H1 (cell line): Measurements from ENCODE around the gene UNC13C. TPM values are rescaled to one million over a fixed set of nuclear protein-coding genes. Genes with fewer than 3 reads are reported as not detected.

Experiments used
- CTCF ChIA-PET: fragments of 300-600 bp; sonication (Branson Sonifier 250); formaldehyde crosslinking; loops from one replicate; lab custom pipeline; 2021; ENCODE audit not compliant: partially characterized antibody; lab: Charles Lee
- POLR2A ChIA-PET: fragments of 300-600 bp; sonication (Branson Sonifier 250); formaldehyde crosslinking; loops from one replicate; lab custom pipeline; 2021; ENCODE audit warnings: inconsistent platforms; ENCODE audit not compliant: partially characterized antibody; lab: Charles Lee
- DNase-seq, 2 experiments: peaks; one replicate each; pipeline versions ENCODE4 v3.0.0 to v3.0.0-alpha.2; 2010 to 2022; ENCODE audit warnings: low spot score in 2 of 2, low read depth in 1 of 2, mixed read lengths in 1 of 2
- FAIRE-seq: peaks from 2 replicates; lab custom pipeline; 2011; peaks lifted over from hg19 to GRCh38; lab: Jason Lieb, UNC
- H2AFZ ChIP-seq: 2 replicates; pipeline ENCODE4 v1.8.1; 2012; ENCODE audit warnings: low read length, inconsistent platforms
- H2AK5ac ChIP-seq: 2 replicates; pipeline ENCODE4 v1.6.1; 2013; ENCODE audit warnings: low read depth, low read length
- H2BK120ac ChIP-seq: replicated peaks from 2 replicates; pipeline ENCODE3; 2013; ENCODE audit warnings: low read depth, low read length, inconsistent platforms
- H2BK12ac ChIP-seq: 2 replicates; pipeline ENCODE4 v1.6.1; 2013; ENCODE audit warnings: low read depth, low read length
- H2BK15ac ChIP-seq: 2 replicates; pipeline ENCODE4 v1.6.1; 2013; ENCODE audit warnings: low read length
- H2BK20ac ChIP-seq: 2 replicates; pipeline ENCODE4 v1.6.1; 2013; ENCODE audit warnings: low read length
- H2BK5ac ChIP-seq: 2 replicates; pipeline ENCODE4 v1.6.1; 2013; ENCODE audit warnings: low read depth, low read length
- H3K14ac ChIP-seq: 2 replicates; pipeline ENCODE4 v1.6.1; 2013; ENCODE audit warnings: inconsistent platforms; ENCODE audit not compliant: insufficient read length
- H3K18ac ChIP-seq: 2 replicates; pipeline ENCODE4 v1.6.1; 2013; ENCODE audit warnings: low read length; ENCODE audit errors: extremely low read depth
- H3K23ac ChIP-seq: 2 replicates; pipeline ENCODE4 v1.6.1; 2013; ENCODE audit warnings: inconsistent platforms; ENCODE audit not compliant: insufficient read length
- H3K23me2 ChIP-seq: 2 replicates; pipeline ENCODE4 v1.6.1; 2013; ENCODE audit warnings: low read depth, low read length
- H3K27ac ChIP-seq: 2 replicates; pipeline ENCODE4 v1.6.1; 2011; ENCODE audit warnings: low read depth, low read length, inconsistent platforms
- H3K27me3 ChIP-seq, 4 experiments: replicated peaks in 1 of 4; 1 replicate in 1 of 4; 2 replicates in 3 of 4; pipeline versions ENCODE4 v1.6.1 to v1.8.1; 2011 to 2013; ENCODE audit warnings: low read length in 3 of 4, mild to moderate bottlenecking in 3 of 4, inconsistent platforms in 2 of 4, mixed read lengths in 2 of 4, moderate library complexity in 1 of 4; ENCODE audit not compliant: control insufficient read depth in 3 of 4, insufficient read depth in 3 of 4; ENCODE audit errors: extremely low read depth in 1 of 4
- H3K36me3 ChIP-seq, 4 experiments: 2 replicates each; pipeline versions ENCODE4 v1.6.1 to v1.8.1; 2011 to 2013; ENCODE audit warnings: mild to moderate bottlenecking in 4 of 4, low read length in 3 of 4, moderate library complexity in 2 of 4, control low read depth in 1 of 4, inconsistent platforms in 1 of 4; ENCODE audit not compliant: insufficient read depth in 4 of 4, control insufficient read depth in 2 of 4
- H3K4ac ChIP-seq: replicated peaks from 2 replicates; pipeline ENCODE3; 2013; ENCODE audit warnings: low read length, low read depth, mixed read lengths, inconsistent platforms; ENCODE audit not compliant: insufficient read length
- H3K4me1 ChIP-seq, 4 experiments: replicated peaks in 1 of 4; 1 replicate in 1 of 4; 2 replicates in 3 of 4; pipeline versions ENCODE4 v1.6.1 to v1.8.1; 2011 to 2013; ENCODE audit warnings: low read length in 3 of 4, inconsistent platforms in 2 of 4, mixed read lengths in 1 of 4; ENCODE audit not compliant: insufficient read depth in 4 of 4, control insufficient read depth in 3 of 4
- H3K4me2 ChIP-seq, 2 experiments: 2 replicates each; pipeline versions ENCODE4 v1.6.1 to v1.8.1; 2011 to 2013; ENCODE audit warnings: low read depth in 2 of 2, low read length in 2 of 2, control low read depth in 1 of 2, inconsistent platforms in 1 of 2, mild to moderate bottlenecking in 1 of 2; ENCODE audit not compliant: insufficient read depth in 1 of 2
- H3K4me3 ChIP-seq, 4 experiments: fragments of 200-600, 300-600 bp in 1 of 4; sonication (generic), shearing (Covaris generic), sonication (Bioruptor Twin) in 1 of 4; 2 replicates each; pipeline versions ENCODE4 v1.5.1 to v1.8.1; 2011 to 2016; ENCODE audit warnings: low read length in 4 of 4, low read depth in 3 of 4, control low read depth in 2 of 4, inconsistent platforms in 2 of 4, mild to moderate bottlenecking in 2 of 4, mixed read lengths in 1 of 4, moderate library complexity in 1 of 4; ENCODE audit not compliant: insufficient read depth in 2 of 4; ENCODE audit errors: extremely low read depth in 1 of 4
- H3K56ac ChIP-seq: replicated peaks from 2 replicates; pipeline ENCODE3; 2013; ENCODE audit warnings: low read depth, mild to moderate bottlenecking, mixed read lengths, low read length, inconsistent platforms; ENCODE audit not compliant: insufficient read length
- H3K79me1 ChIP-seq: 2 replicates; pipeline ENCODE4 v1.6.1; 2013; ENCODE audit warnings: low read depth, low read length, control low read depth
- H3K79me2 ChIP-seq, 2 experiments: 2 replicates each; pipeline versions ENCODE4 v1.6.1 to v1.8.1; 2012 to 2013; ENCODE audit warnings: low read length in 2 of 2, mild to moderate bottlenecking in 2 of 2, inconsistent platforms in 1 of 2; ENCODE audit not compliant: insufficient read depth in 2 of 2, control insufficient read depth in 1 of 2
- H3K9ac ChIP-seq, 4 experiments: replicated peaks in 1 of 4; 1 replicate in 1 of 4; 2 replicates in 3 of 4; pipeline versions ENCODE4 v1.6.1 to v1.8.1; 2011 to 2013; ENCODE audit warnings: low read depth in 3 of 4, low read length in 3 of 4, control low read depth in 2 of 4, mild to moderate bottlenecking in 2 of 4, moderate library complexity in 2 of 4, inconsistent platforms in 1 of 4; ENCODE audit errors: extremely low read depth in 1 of 4
- H3K9me3 ChIP-seq, 2 experiments: 2 replicates each; pipeline versions ENCODE4 v1.6.1 to v1.8.1; 2012 to 2013; ENCODE audit warnings: mild to moderate bottlenecking in 2 of 2, moderate library complexity in 2 of 2, control low read depth in 1 of 2, inconsistent platforms in 1 of 2, low read depth in 1 of 2, low read length in 1 of 2, mixed read lengths in 1 of 2; ENCODE audit not compliant: insufficient read depth in 2 of 2
- H4K20me1 ChIP-seq, 2 experiments: replicated peaks in 1 of 2; 2 replicates each; pipeline versions ENCODE3 to v1.8.1; 2011 to 2013; ENCODE audit warnings: inconsistent platforms in 2 of 2, low read length in 2 of 2, mild to moderate bottlenecking in 1 of 2; ENCODE audit not compliant: insufficient read depth in 2 of 2, control insufficient read depth in 1 of 2
- H4K5ac ChIP-seq: 2 replicates; pipeline ENCODE4 v1.6.1; 2013; ENCODE audit warnings: low read length, low read depth, mixed read lengths, inconsistent platforms; ENCODE audit not compliant: insufficient read length
- H4K8ac ChIP-seq: 2 replicates; pipeline ENCODE4 v1.8.0; 2013; ENCODE audit warnings: mild to moderate bottlenecking, moderate library complexity, low read length, inconsistent platforms; ENCODE audit not compliant: insufficient read depth; ENCODE audit errors: extremely low read depth
- H4K91ac ChIP-seq: replicated peaks from 2 replicates; pipeline ENCODE3; 2013; ENCODE audit warnings: low read length, mixed read lengths, inconsistent platforms; ENCODE audit not compliant: insufficient read length
- BRCA1 ChIP-seq: IDR thresholded peaks from 2 replicates; pipeline ENCODE4 v1.6.1; 2012; ENCODE audit warnings: low read depth, low read length, improper control_type of control experiment
- EP300 ChIP-seq, 2 experiments: IDR thresholded peaks; 1 replicate in 1 of 2; 2 replicates in 1 of 2; pipeline ENCODE4 v1.6.1; 2011 to 2012; ENCODE audit warnings: low read depth in 2 of 2, low read length in 2 of 2, mild to moderate bottlenecking in 2 of 2, borderline replicate concordance in 1 of 2, inconsistent platforms in 1 of 2, moderate library complexity in 1 of 2
- HDAC2 ChIP-seq, 2 experiments: fragments of 300-600 bp in 1 of 2; sonication (generic) in 1 of 2; IDR thresholded peaks; 2 replicates each; pipeline ENCODE4 v1.6.1; 2011 to 2012; ENCODE audit warnings: low read depth in 2 of 2, low read length in 2 of 2, mild to moderate bottlenecking in 2 of 2, moderate library complexity in 2 of 2, borderline replicate concordance in 1 of 2, inconsistent platforms in 1 of 2
- HDAC6 ChIP-seq: IDR thresholded peaks from one replicate; pipeline ENCODE4 v1.7.1; 2012; ENCODE audit warnings: low read depth, mild to moderate bottlenecking, inconsistent platforms, low read length, moderate library complexity
- JUND ChIP-seq: IDR thresholded peaks from 2 replicates; pipeline ENCODE4 v1.6.1; 2011; ENCODE audit warnings: mild to moderate bottlenecking, improper control_type of control experiment, low read length
- MAFK ChIP-seq: IDR thresholded peaks from 2 replicates; pipeline ENCODE4 v1.6.1; 2012; ENCODE audit warnings: low read depth, mild to moderate bottlenecking, improper control_type of control experiment, low read length
- NANOG ChIP-seq: IDR thresholded peaks from 2 replicates; pipeline ENCODE4 v1.6.1; 2011; ENCODE audit warnings: low read length, low read depth, mild to moderate bottlenecking, inconsistent platforms; ENCODE audit not compliant: insufficient read depth, poor library complexity, severe bottlenecking
- PHF8 ChIP-seq: fragments of 200-600 bp; sonication (generic); conservative IDR thresholded peaks from 2 replicates; pipeline ENCODE4 v1.7.1; 2012; ENCODE audit warnings: low read depth, mild to moderate bottlenecking, inconsistent platforms, low read length, moderate library complexity
- POLR2AphosphoS5 ChIP-seq: IDR thresholded peaks from 2 replicates; pipeline ENCODE4 v1.6.1; 2011; ENCODE audit warnings: low read depth, low read length
- SAP30 ChIP-seq: fragments of 300-600 bp; sonication (generic); IDR thresholded peaks from 2 replicates; pipeline ENCODE4 v1.7.1; 2012; ENCODE audit warnings: low read length, moderate library complexity, mild to moderate bottlenecking, inconsistent platforms; ENCODE audit not compliant: insufficient read depth, insufficient replicate concordance
- SRF ChIP-seq: IDR thresholded peaks from 2 replicates; pipeline ENCODE4 v1.6.1; 2011; ENCODE audit warnings: mild to moderate bottlenecking, low read depth, low read length, moderate library complexity
- SUZ12 ChIP-seq: fragments of 200-600 bp; sonication (generic); IDR thresholded peaks from 2 replicates; pipeline ENCODE4 v1.6.1; 2012; ENCODE audit warnings: mild to moderate bottlenecking, inconsistent platforms, low read length, moderate library complexity, mixed read lengths
- TAF7 ChIP-seq: optimal IDR thresholded peaks from 2 replicates; pipeline ENCODE3; 2011; ENCODE audit warnings: low read depth, mild to moderate bottlenecking, inconsistent platforms, low read length, moderate library complexity, borderline replicate concordance
- TBP ChIP-seq: IDR thresholded peaks from 2 replicates; pipeline ENCODE4 v1.6.1; 2011; ENCODE audit warnings: low read depth, low read length, improper control_type of control experiment
- WGBS, 2 experiments: shearing (Covaris generic) in 1 of 2; methylation state at CpG; one replicate each; pipeline versions ENCODE4 v1.1.6 to v1.1.7; 2013 to 2015; ENCODE audit warnings: low lambda C conversion rate in 2 of 2, mixed read lengths in 2 of 2, inconsistent platforms in 1 of 2, low coverage in 1 of 2, missing lambda C conversion rate in 1 of 2; ENCODE audit not compliant: insufficient replicate concordance in 2 of 2, insufficient coverage in 1 of 2, insufficient read length in 1 of 2; ENCODE audit errors: extremely low coverage in 1 of 2, missing lambda C conversion rate in 1 of 2; 5-methylcytosine and 5-hydroxymethylcytosine counted together
- polyA plus RNA-seq, 7 experiments: library from polyadenylated mRNA; depleted of rRNA in 3 of 7; stranded (reverse) in 5 of 7; unstranded in 2 of 7; fragments of >200 nt in 5 of 7; fragments of 200-250 nt in 2 of 7; gene quantifications; 1 replicate in 5 of 7; 2 replicates in 1 of 7; 4 replicates in 1 of 7; pipeline versions ENCODE4 v1.2.1 to v1.2.3, GENCODE V29; 2011 to 2013; ENCODE audit warnings: missing spikeins in 2 of 7, mixed read lengths in 2 of 7
- total RNA-seq: library from RNA; stranded (reverse); fragmentation: NEBNext Ultra II Directional; extraction: Animal tissue kit (Norgen Biotek cat#: 25700); gene quantifications from 2 replicates; pipeline ENCODE4 v1.2.1, GENCODE V29; 2021

UNC13C gene
- total and polyA plus RNA-seq, 2 of the 8 experiments (the other 6 are each of a cell fraction or from before 2014, with no cell fraction given): 0.02 to 0.13 TPM

DNA sequence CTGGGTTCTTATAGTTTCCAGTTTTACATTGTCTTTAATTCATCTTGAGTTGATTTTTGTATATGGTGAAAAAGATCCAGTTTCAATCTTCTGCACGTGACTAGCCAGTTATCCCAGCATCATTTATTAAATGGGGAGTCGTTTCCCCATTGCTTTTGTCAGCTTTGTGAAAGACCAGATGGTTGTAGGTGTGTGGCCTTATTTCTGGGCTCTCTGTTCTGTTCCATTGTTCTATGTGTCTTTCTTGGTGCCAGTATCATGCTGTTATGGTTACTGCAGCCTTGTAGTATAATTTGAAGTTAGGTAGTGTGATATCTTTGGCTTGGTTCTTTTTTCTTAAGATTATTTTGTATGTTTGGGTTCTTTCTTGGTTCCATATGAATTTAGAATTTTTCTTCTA, 432.2 kb downstream of the UNC13C start:
- Histone ChIP-seq H2BK120ac (no peak overlapping the region), H3K4me3 (no peak overlapping the region), H2BK15ac (no peak overlapping the region), H3K4me2 (no peak overlapping the region), H4K91ac (no peak overlapping the region), H4K20me1 (no peaks in the 10 kb centered on the region), H3K9me3 (no peaks in the 10 kb centered on the region; a peak in 1 of 4 replicates), H2BK12ac (no peak overlapping the region), H3K79me1 (no peaks in the 10 kb centered on the region), H2BK5ac (no peak overlapping the region), H3K56ac (no peak overlapping the region), H2BK20ac (no peak overlapping the region), H3K23me2 (no peaks in the 10 kb centered on the region), H3K79me2 (no peaks in the 10 kb centered on the region), H3K4ac (no peak overlapping the region), H4K5ac (no peak overlapping the region), H2AK5ac (no peak overlapping the region), H3K4me1 (no peaks in the 10 kb centered on the region), H3K9ac (no peak overlapping the region), H3K27ac (no peak overlapping the region), H2AFZ (no peak overlapping the region), H3K36me3 (no peaks in the 10 kb centered on the region), H4K8ac (no peak overlapping the region), H3K14ac (no peak overlapping the region), H3K18ac (no peak overlapping the region), H3K23ac (no peak overlapping the region), H3K27me3 (no peaks in the 10 kb centered on the region)
- CTCF ChIA-PET: no interaction called here
- WGBS, 2 experiments: 83% methylated on average over 2 of the region's 2 CpGs; no CpG with 5 or more reads in 1 of the 2 experiments
- DNase-seq (no peak), FAIRE-seq (no peak)
- POLR2A ChIA-PET: no interaction called here
- TF ChIP-seq MAFK (no peak), SRF (no peak), BRCA1 (no peak), PHF8 (no peak), HDAC2 (IDR thresholded peaks at IDR 0.05; ENCODE audit: borderline replicate concordance in 1 of 2, low read depth in 2 of 2, low read length in 2 of 2) (no peak), SUZ12 (no peak), TAF7 (no peak), TBP (no peak), JUND (no peak), SAP30 (no peak), HDAC6 (no peak), EP300 (IDR thresholded peaks at IDR 0.05; ENCODE audit: borderline replicate concordance in 1 of 2, low read depth in 2 of 2, low read length in 2 of 2) (no peak), POLR2AphosphoS5 (no peak), NANOG (no peak)
